Nucleus accumbens (tissue), 56 donors: ENCODE measurements around the gene CABP4.

Source experiments
- DNase-seq, 56 donors: peaks; one replicate each; lab custom pipeline; 2025; lab: John Stamatoyannopoulos, UW

Gene CABP4

GRCh38 chr11:67455054-67455453 lies at the start of gene CABP4:
CABP4 (plus strand) TSS chr11:67455354; CDS start chr11:67455424, 70 bp downstream.
- DNase-seq, result no peak

- no peak for DNase-seq
Observed at GRCh38 chr11:67405688-67406339, 49.3 kb upstream of the CABP4 start.

- DNase-seq, result no peak
Observed at GRCh38 chr11:67406420-67406968, 48.7 kb upstream of the CABP4 start.

- DNase-seq, result peak in 46 of 56 donors; percentile 28 to 83 (median 63)
Observed at GRCh38 chr11:67406969-67407687, 48.0 kb upstream of the CABP4 start.

GRCh38 chr11:67407688-67408163 lies 47.4 kb upstream of the CABP4 start:
- DNase-seq, result peak in 1 of 56 donors; percentile 18

- DNase-seq, result peak in 1 of 56 donors; percentile 38
Observed at GRCh38 chr11:67408437-67409200, 46.5 kb upstream of the CABP4 start.

- peak in 1 of 56 donors; percentile 45 for DNase-seq
Observed at GRCh38 chr11:67409261-67409666, 45.9 kb upstream of the CABP4 start.

GRCh38 chr11:67409781-67410368 lies 45.3 kb upstream of the CABP4 start:
- peak in 4 of 56 donors; percentile 56 to 85 (median 70) for DNase-seq

- peak in 54 of 56 donors; percentile 24 to 94 (median 82) for DNase-seq
Observed at GRCh38 chr11:67410369-67410831, 44.8 kb upstream of the CABP4 start.

- peak in 1 of 56 donors; percentile 61 for DNase-seq
Observed at GRCh38 chr11:67410984-67411784, 44.0 kb upstream of the CABP4 start.

GRCh38 chr11:67411785-67412152 lies 43.4 kb upstream of the CABP4 start:
- peak in 34 of 56 donors; percentile 14 to 80 (median 48) for DNase-seq

GRCh38 chr11:67412495-67413179 lies 42.5 kb upstream of the CABP4 start:
- DNase-seq, result no peak

GRCh38 chr11:67413266-67413849 lies 41.8 kb upstream of the CABP4 start:
- peak in 3 of 56 donors; percentile 27 to 38 (median 35) for DNase-seq

- DNase-seq, result peak in 39 of 56 donors; percentile 25 to 88 (median 72)
Observed at GRCh38 chr11:67415501-67416304, 39.5 kb upstream of the CABP4 start, which contains the start of gene CARNS1. CARNS1 (plus strand) TSS chr11:67415678; CDS start chr11:67416200, 522 bp downstream.

GRCh38 chr11:67416416-67417335 lies 38.5 kb upstream of the CABP4 start:
- DNase-seq, result peak in 17 of 56 donors; percentile 16 to 56 (median 34)

- peak in 1 of 56 donors; percentile 54 for DNase-seq
Observed at GRCh38 chr11:67417425-67417824, 37.7 kb upstream of the CABP4 start.
